GM12865 (cell line): ENCODE results near the gene KIF26A.

Source experiments
- DNase-seq: peaks from one replicate; pipeline ENCODE4 v3.0.0; 2010; ENCODE audit warnings: low read depth
- H3K4me3 ChIP-seq: 2 replicates; pipeline ENCODE4 v1.5.1; 2011; ENCODE audit warnings: mild to moderate bottlenecking, low read depth, low read length, control low read depth
- TF ChIP-seq, protein P1 (sequence below): IDR thresholded peaks from 2 replicates; pipeline ENCODE4 v1.5.1; 2011; ENCODE audit warnings: low read length, control low read depth, low read depth, inconsistent platforms; ENCODE audit not compliant: insufficient read depth; ENCODE audit errors: missing control alignments

The KIF26A gene

GRCh38 chr14:104138098-104138717, at the start of gene KIF26A:
Gene KIF26A, plus strand, starts transcription at chr14:104138587. Its CDS starts 136 bp downstream, at chr14:104138723.
- no peak within 1 kb of the TSS; the same call in 1 of the 2 replicates for H3K4me3 ChIP-seq
- DNase-seq, result no peak
- TF ChIP-seq, protein P1, sequence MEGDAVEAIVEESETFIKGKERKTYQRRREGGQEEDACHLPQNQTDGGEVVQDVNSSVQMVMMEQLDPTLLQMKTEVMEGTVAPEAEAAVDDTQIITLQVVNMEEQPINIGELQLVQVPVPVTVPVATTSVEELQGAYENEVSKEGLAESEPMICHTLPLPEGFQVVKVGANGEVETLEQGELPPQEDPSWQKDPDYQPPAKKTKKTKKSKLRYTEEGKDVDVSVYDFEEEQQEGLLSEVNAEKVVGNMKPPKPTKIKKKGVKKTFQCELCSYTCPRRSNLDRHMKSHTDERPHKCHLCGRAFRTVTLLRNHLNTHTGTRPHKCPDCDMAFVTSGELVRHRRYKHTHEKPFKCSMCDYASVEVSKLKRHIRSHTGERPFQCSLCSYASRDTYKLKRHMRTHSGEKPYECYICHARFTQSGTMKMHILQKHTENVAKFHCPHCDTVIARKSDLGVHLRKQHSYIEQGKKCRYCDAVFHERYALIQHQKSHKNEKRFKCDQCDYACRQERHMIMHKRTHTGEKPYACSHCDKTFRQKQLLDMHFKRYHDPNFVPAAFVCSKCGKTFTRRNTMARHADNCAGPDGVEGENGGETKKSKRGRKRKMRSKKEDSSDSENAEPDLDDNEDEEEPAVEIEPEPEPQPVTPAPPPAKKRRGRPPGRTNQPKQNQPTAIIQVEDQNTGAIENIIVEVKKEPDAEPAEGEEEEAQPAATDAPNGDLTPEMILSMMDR, result no peak

GRCh38 chr14:104090071-104090748, 48.2 kb upstream of the KIF26A start:
- TF ChIP-seq, protein P1, result no peak
- no peak for DNase-seq
- H3K4me3 ChIP-seq, result no peak overlapping the region

DNA sequence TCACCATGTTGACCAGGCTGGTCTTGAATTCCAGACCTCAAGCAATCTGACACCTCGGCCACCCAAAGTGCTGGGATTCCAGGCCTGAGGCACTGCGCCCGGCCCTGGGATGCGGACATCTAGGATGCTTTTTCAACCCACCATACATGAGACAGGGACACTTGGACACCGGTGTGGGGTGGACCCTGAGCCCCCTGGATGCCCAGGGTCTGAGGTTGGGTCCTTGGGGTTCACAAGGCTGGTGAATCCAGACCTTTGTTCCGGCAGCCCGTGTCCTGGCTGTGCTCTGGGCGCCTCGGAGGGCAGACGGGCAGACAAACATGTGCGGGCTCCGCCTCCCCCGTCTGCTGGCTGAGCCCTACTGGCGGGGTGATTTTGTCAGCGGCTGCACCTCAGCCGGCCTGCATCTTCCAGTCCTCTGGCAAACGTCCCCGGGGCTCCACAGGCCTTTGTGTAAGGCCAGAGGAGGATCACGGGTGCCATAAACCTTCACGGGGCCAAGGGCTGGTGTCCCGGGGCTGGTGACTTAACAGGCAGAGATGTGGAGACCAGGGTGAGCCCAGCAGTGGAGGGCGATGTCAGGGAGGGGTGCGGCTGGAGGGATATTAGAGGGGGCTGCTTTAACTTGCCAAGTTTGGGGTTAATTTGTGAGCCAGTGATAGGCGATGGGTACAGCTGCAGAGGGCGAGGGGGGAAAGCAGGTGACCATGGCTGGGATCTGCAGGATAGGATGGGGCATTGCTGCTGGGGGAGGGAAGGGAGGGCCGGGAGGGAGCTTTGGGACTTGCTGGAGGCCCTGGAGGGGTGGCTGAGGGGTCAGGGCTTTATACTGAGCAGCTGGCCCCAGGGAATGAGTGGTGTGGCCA, 47.1 kb upstream of the KIF26A start:
- DNase-seq, result no peak
- H3K4me3 ChIP-seq, result no peak overlapping the region
- TF ChIP-seq, protein P1, result no peak

DNA sequence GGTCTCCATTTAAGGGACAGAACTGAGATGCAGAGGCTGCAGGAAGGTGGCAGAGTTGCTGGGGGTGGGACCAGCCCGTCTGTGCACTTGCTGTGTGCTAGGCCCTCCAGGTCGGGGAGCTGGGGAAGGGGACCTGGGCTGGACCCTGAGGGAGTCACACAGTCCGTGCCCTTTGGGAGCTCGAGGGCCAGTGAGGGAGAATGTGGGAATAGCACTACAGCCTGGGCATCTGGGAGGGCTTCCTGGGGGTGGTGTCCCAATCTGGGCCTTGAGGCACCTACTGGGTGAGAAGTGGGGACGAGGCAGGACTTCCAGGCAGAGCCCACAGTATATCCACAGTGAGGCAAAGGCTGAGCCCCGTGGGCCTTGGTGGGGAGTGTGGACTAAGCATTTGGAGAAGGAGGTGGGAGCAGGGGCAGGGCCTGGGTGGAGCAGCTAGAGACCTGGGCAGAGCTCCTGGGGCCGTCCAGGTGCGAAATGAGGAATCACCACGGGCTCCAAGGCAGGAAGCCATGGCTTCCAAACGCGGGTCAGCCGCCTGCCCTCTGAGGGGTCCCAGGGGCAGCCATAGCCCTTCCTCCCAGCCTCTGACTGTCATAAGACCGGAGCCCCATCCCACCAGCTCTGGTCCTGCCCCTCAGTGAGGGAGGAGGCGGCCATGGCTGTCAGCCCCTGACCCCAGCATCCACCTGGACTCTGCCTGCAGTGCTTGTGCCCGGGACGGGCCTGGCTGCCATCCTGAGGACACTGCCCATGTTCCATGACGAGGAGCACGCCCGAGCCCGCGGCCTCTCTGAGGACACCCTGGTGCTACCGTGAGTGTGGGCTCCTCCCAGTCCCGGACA, 46.2 kb upstream of the KIF26A start:
- no peak overlapping the region for H3K4me3 ChIP-seq
- TF ChIP-seq, protein P1, result no peak
- DNase-seq, result no peak

DNA sequence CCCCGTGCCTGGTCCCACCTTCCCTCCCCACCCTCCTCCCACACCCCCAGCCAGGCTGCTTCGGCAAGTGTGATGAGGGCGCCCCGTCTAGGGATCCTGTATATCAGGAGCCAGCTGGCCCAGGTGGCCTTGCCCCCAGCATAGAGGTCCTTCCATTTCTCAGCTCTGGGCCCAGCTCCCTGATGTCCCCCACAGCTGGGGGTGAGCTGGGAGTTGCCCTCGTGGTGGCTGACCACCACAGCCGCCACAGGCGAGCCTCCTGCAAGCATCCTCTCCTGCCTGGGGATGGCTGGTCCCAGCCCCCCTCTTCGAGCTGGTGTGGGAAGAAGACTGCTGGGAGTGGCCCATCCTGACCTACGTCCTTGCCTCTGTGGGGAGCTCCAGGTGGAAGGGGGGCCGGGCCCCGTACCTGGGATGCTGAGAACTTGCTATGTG, 45.4 kb upstream of the KIF26A start:
- TF ChIP-seq, protein P1, result no peak
- no peak overlapping the region for H3K4me3 ChIP-seq
- no peak for DNase-seq

- TF ChIP-seq, protein P1, result no peak
- H3K4me3 ChIP-seq, result no peak overlapping the region
- peak; percentile 5 for DNase-seq
These were observed 44.9 kb upstream of the KIF26A start for GRCh38 chr14:104093366-104094055.
